DMS 273 (cell line): ENCODE measurements around the gene BCOR.

Experiments
- DNase-seq: peaks from one replicate; lab custom pipeline; 2025; ENCODE audit not compliant: unreplicated experiment; lab: John Stamatoyannopoulos, UW

BCOR gene

GRCh38 chrX:40099055-40099958 lies 1.5 kb upstream of the BCOR start:
- DNase-seq = peak; percentile 75

DNA sequence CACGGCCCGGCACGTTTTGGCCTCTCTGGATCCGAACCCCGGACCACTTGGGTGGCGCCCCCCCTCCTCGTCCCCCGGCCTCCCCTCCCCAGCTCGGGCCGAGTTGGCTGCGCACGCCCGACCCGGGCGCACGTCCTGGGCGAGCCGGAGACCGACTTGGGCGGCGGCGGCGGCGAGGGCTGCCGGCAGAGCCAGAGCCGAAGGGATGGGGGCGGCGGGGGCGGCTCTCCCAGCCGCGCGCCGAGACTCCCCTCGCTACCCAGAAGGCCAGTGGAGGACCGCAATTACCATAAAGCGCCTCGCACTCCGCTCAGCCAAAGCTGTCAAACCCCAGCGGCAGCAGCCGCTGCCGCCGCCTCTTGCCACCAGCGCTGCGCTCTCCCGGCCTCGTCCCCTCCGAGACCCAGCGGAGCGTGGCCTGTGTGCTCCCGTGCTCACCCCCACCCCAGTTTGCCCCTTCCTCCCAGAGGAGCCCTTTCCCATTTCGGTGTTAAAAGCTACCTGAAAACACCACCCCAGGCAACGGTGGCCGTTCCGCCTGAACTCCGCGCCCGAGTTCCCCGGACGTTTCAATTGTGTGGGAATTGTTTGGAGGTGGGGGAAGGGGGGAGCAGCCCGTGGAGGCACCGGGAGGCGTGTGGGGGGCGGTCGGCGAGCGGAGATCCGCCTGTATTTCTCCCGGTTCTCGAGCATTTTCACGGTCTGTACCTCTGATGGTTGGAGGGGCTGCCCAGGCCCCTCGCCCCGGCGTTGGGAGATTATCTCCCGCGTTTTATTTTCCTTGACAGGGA lies 701 bp upstream of the BCOR start:
- peak; percentile 89 for DNase-seq

DNA sequence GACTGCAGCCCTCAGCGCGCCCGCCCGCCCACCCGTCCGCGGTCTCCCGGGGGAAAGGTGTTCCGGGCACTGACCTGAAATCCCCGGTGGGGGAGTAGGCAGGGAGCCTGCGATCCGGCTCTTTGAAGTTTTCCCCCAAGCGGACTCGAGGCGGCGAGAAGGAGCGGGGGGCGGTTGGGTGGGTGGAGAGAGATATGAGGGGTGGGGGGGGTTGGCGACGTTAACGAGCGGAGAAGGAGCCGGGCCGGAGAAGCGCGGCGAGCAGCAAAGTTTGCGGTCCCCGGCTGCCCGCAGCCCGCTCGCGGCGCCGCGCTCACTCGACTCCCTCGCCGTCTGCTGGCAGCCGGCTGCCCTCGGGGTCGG lies 636 bp downstream of the BCOR start:
- DNase-seq = peak; percentile 79

GRCh38 chrX:40096395-40097091 lies 1.2 kb downstream of the BCOR start:
- DNase-seq = peak; percentile 62

DNA sequence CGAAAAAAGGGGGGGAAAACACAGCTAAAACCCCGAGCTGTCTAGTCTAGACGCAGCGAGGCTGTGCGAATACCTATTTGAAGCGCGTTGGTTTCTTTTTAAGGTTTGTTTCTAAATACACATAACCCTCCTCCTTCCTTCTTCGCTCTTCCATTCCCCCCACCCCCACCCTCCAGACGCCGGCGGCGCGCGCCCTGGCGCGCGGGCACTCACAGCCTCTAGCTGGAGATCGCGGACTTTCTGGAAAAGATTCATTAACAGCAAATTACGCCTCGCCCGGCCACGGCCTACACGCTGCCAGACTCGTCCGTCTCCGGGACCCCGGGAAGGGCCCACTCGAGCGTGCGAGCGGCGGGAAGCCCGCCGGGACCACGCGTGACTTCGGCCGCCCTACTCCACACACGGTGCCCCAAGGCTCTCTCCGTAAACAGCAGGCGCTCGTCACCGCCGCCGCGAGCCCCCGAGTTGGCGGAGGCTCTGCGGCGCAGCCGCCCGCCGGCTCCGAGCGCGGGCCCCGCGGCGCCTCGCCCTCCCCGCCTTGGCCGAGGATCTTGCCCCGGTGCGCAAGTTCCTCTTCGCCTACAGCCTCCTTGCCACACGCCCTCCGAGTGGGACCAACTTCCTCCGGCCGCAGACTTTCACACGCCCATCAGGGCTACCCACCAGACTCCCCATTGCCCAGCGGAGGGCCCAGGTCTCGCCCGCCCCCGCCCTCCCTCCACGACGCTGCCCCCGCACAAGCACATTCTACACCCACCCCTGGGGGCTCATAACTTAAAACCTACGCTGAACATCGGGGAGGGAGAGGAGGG lies 2.0 kb downstream of the BCOR start:
- peak; percentile 55 for DNase-seq

DNA sequence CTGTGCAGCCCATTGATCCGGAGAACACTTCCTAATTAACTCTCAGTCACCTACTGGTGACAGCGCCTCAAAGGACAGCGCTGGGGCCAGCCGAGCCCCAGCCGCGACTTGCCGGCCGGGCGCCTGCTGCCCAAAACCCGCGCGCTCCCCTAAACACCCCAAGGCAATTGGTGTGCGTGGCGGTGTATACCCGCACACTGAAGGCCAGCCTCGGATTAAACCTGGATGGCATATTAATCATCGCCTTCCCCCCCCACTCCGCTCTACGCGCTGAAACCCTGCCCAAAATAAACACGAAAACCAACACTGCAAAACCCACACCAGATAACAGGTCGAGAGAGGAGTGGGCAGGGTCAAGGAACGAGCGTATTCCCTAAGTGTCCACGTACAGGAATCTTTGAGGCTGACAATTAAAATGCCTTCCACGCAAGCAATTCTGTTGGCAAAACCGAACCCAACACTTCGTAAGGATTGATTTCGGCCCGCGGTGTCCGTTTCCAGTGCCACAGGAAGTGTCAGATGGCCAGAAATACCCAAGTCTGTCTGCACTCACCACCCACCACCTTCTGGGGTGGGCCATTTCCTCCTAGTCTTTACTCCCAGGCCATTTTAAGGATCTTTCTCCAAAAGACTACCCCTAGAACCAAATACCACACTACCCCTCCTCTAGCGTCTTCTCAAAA lies 2.7 kb downstream of the BCOR start:
- DNase-seq = no peak

DNA sequence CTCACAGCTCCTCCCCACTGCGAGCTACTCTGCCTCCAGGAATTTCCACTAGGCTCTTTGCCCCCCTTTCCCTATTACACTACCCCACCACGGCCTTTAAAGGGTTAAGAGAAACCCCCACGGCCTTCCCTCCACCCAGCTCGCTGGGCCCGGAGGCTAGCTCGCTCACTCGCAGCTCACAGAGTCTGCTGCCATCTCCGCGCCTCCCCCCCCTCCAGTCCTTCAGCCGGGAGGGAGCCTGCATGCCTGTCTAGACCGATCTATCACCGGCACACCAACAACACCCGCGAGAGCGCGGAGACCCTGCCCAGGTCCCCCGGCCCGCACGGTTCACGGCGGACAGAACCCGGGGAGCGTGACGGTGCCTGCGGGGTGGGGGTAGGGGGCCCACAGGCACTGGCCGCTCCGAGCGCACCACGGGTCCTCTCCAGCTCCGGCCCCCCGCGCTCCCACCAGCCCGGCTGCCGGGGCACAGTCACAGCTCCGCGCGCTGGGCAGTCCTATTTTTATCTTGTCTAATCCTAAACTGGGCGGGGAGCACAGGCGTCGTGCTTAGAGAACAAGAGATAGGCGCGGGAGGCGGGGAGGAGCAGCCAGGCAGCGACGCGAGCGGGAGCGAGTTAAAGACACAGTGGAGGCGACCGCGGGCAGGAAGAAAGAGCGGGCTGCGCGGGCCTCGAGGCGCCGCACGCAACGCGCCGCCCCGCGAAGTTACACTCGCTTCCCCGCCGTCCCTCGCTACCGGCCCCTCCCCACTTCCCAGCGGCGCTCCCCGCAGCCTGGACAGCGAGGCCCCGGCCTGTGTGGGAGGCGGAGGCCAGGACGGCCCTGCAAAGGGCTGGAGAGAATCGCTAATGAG lies 3.5 kb downstream of the BCOR start:
- no peak for DNase-seq

GRCh38 chrX:40093586-40093985 lies 4.2 kb downstream of the BCOR start:
- DNase-seq = no peak

DNA sequence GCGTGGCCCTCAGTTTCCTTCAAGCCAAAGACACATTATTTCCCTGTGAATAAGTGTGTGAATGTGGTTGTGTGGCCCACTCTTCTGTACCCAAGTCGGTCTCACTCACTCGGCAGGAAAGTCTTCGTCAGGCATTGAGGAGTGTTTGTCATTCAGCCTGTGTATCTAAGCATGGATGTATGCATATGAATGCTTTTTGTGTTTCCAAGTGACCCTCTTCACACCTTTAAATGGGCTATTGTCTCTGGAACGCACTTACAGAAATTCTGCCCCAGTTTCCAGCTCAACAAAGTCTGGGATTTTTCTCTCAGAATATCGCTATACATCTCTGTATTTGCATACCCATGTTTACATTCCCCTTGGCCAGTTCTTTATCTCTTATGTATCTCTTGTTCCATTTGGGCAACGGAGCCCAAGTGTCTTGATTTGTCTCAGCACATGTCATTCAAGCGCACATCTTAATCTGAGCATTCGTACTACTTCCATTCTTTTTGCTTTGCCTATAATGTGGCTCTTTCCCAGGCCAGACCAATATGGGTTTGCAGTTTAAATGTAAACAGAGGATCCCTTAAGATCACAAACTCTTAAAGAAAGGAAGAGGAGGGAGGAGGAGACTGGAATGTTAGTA lies 4.8 kb downstream of the BCOR start:
- no peak for DNase-seq

- DNase-seq = no peak
Observed at GRCh38 chrX:40091691-40092421, 5.9 kb downstream of the BCOR start.

GRCh38 chrX:40090961-40091360 lies 6.8 kb downstream of the BCOR start:
- DNase-seq = no peak

DNA sequence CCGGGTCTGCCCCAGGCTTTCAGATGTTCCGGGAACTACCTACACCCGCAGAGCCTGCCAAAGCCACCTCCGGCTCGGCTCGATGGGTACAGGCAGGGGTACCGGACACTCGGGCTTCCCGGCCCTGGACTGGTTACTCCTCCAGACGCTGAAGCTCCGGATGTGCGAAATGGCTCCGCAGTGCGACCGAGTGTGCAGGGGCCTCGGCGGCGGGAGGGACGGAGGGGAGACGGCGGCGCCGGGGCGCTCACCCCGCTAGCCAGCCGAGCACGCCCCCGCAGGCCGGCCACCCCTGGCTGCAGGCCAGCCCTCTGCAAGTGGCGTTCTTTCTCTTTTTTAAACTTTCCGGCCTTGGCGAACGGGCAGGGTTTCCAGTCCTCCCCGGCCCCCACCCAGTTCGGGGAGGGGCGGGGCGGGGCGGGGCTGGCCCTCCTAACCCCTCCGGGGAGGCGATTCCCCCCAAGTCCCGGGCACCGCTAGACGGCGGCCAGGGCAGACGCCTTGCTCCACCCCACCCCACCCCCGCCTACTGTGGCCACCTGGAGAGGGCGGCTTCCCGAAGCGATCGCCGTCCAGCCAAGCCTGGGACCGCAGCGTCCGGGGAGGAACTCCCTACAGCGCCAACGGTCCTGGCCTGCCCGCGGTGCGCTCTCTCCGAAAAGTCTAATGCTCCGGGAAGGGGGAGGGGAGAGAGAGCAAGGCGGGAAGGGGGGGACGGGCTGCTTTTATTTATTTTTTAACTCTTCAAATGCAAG lies 7.5 kb downstream of the BCOR start:
- DNase-seq = no peak

GRCh38 chrX:40088803-40089540 lies 8.8 kb downstream of the BCOR start:
- DNase-seq = no peak

DNA sequence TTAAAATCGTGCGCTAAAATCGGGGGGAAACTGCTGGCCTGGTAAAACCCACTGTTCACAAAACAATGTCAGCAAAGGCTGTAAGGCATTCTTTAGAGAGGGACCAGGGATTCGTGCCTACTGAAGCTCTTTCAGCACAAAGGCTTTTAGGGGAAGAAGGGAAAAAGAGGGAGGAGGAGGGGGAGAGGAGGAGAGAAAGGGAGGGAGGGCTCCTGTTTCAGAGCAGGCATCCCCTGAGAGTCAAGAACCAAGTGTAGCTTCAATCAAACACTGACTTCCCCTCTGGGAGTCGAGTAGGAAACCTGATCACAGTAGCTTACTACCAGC lies 9.5 kb downstream of the BCOR start:
- peak; percentile 38 for DNase-seq

DNA sequence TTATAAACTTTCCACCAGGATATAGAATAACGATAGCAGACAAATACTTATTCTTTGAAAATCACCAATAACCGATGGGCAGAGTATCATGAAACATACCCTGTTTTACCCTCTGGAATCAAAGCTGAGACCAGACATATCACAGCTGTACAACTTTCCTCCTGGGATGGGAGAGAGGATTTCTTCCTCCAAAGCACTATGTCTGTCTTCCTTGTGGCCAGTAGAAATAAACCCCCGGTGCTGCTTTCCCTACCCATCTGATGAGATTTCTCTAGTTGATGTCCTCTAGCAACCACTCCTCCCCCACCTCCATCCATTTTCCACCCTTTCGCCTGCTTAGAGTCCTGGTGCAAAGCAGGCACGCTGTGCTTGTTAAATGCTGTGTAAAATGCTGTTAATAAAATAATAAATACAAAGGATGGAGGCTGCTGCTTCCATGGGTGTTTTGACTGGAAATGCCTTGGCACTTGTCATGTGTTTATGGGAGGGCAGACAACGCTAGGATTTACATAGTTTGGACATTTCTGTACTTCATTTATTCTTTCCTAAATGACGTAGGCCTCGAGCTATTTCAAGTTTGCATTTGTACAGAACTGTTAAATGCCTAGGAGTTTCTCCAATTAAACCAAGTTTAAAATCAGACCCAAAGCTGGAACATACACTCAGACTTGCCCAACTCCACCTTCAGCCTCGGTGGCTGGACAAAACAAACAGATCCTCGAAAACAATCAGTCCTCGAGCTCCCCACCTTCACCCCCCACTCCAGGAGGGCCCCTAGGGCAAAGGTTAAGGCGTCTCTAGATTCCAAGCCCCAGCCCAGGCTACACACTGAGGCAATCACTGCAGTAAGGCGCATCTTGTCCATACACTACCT lies 10.1 kb downstream of the BCOR start:
- no peak for DNase-seq
